ENCODE data around the gene RABGGTA.

GRCh38 chr14:24315807-24316596, 44.6 kb upstream of the RABGGTA start:
- TF ChIP-seq POLR2A (IDR thresholded peaks at IDR 0.05; ENCODE audit: low read depth, low read length) = no peak
- TF ChIP-seq POLR2AphosphoS5 (IDR thresholded peaks at IDR 0.05; ENCODE audit: low read depth, low read length) = no peak
